Activated CD8-positive, alpha-beta memory T cell treated with anti-CD3 and anti-CD28 coated beads, Interleukin-2, amount 50 U/mL, for 4 hours (primary cell): ENCODE data around the gene COL26A1.
"Not testable (repeated sequence)": the region's sequence is repeated elsewhere in the genome, so short reads cannot be mapped to it uniquely, and the experiment has no call there.

Source experiments
- DNase-seq: peaks from one replicate; pipeline ENCODE4 v3.0.0-alpha.2; 2020

The COL26A1 gene

DNA sequence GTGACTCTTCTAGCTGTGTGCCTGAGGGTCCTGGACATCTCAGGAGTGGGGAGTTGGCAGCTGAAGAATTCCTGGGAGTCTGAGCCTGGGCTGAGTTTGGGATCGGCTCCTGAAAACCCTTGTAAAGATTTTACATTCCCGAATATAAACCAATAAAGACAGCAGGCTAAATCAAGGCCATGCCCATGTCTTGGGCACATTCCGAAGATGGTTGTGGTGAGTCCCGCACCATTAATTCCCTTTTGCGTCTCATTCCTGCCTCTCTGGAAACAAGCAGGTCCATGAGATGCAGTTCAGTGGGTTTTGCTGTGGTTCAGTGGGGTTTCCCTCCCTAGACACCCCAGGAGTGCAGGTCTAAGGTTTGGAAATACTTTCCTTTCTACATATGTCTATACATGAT lies 90.9 kb downstream of the COL26A1 start:
- DNase-seq = no peak

GRCh38 chr7:101457001-101457750 lies 94.5 kb downstream of the COL26A1 start:
- DNase-seq = no peak

DNA sequence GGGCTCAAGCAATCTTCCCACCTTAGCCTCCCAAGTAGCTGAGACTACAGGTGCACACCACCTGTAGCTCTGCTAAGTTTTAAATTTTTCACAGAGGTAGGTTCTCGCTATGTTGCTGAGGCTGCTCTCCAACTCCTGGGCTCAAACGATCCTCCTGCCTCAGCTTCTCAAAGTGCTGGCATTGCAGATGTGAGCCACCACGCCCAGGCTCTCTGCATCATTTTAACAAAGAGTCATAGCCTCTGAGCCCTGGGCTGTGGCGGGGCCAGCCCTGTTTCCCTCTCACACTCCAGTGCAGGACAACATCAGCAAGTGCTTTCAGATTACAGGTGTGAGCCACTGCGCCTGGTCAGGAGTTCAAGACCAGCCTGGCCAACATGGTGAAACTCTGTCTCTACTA lies 102.5 kb downstream of the COL26A1 start:
- DNase-seq = no peak

- no peak for DNase-seq
Observed at GRCh38 chr7:101465576-101466196, 103.0 kb downstream of the COL26A1 start.

GRCh38 chr7:101466871-101467270 lies 104.2 kb downstream of the COL26A1 start:
- DNase-seq = no peak

DNA sequence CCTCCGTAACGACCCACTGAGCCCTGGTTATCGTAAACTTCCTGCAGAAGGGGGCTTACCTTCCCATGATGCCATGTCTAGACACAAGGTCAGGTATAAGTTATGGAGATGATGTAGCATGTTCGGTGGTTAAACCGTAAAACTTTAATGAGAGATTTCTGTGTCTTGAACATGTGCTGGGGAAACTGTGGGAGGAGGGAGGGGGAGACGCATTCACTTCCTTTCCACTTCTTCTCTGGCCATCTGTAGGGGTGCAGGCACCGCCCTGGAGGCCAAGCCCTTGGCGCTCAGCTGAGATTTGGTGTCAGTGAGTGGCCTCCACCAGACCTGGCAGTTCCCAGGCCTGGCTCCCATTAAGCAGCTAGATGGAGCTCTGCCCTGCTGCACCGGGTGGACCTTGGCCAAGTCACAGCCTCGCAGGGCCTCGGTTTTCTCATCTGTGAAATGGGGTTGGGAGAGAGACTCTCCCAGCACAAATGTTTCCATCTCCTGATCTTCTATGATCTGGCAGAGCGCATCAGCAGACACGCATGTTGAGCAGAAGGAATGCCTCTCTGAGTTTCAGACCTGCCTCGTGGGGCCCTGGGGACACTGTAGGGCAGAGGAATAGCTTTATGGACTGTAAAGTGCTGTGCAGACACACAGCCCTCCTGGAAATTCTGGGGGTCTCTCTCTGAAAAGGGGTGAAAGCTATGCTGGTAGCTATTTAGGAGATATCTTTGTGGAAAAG lies 106.0 kb downstream of the COL26A1 start:
- no peak for DNase-seq

- no peak for DNase-seq
Observed at GRCh38 chr7:101470668-101471487, 108.2 kb downstream of the COL26A1 start.

- DNase-seq = no peak
Observed at GRCh38 chr7:101474178-101474577, 111.5 kb downstream of the COL26A1 start.

DNA sequence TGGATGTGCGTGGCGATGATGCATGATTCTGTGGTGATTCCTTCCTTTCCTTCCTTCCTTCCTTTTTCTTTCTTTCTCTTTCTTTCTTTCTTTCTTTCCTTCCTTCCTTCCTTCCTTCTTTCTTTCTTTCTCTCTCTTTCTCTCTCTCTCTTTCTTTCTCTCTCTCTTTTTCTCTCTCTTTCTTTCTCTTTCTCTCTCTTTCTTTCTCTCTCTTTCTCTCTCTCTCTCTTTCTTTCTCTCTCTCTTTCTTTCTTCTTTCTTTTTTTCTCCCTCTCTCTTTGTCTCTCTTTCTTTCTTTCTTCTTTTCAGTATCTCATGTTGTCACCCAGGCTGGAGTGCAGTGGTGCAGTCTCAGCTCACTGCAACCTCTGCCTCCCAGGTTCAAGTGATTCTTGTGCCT lies 113.0 kb downstream of the COL26A1 start:
- not testable (repeated sequence) for DNase-seq

DNA sequence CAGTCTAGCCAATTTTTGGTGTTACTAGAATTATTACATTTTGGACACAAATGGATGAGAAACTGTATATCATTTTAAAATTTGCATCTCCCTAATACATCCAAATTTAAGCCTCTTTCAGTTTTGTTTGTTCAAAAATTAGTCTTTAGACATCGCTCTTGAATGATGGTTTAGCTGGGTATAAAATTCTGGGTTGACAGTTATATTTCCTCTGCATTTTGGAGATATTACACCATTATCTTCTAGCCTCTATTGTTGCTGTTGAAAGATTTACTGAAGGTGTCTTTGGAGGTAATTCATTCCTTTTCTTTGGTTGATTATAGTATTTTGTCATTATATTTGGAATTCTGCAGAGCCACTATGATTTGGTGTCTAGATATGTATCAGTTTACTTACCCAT lies 116.5 kb downstream of the COL26A1 start:
- no peak for DNase-seq

DNA sequence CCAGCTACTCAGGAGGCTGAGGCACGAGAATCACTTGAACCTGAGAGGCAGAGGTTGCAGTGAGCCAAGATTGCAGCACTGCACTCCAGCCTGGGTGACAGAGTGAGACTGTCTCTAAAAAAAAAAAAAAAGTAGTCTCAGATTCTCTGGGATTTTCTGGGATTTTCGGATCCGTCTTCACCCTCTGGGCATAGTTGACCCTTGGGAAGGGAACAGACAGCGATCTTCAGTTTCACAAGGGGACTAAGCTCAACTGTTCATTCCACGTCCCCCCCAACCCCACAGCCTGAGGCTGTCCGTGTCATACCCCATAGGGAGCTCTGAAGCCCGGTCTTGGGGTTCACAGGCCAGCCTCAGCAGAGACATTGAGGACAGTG lies 123.4 kb downstream of the COL26A1 start:
- not testable (repeated sequence) for DNase-seq

- DNase-seq = no peak
Observed at GRCh38 chr7:101486433-101487104, 123.9 kb downstream of the COL26A1 start.

- DNase-seq = no peak
Observed at GRCh38 chr7:101487105-101487458, 124.4 kb downstream of the COL26A1 start.

GRCh38 chr7:101487753-101488152 lies 125.1 kb downstream of the COL26A1 start:
- DNase-seq = no peak

- DNase-seq = no peak
Observed at GRCh38 chr7:101488826-101489572, 126.3 kb downstream of the COL26A1 start.

- DNase-seq = not testable (repeated sequence)
Observed at GRCh38 chr7:101490439-101490838, 127.8 kb downstream of the COL26A1 start.

DNA sequence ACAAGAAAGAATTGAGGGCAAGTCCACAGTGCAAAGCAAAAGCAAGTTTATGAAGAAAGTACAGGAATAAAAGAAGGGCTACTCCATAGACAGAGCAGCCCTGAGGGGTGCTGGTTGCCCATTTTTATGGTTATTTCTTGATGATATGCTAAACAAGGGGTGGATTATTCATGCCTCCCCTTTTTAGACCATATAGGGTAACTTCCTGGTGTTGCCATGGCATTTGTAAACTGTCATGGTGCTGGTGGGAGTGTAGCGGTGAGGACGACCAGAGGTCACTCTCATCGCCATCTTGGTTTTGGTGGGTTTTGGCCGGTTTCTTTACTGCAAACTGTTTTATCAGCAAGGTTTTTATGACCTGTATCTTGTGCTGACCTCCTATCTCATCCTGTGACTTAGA lies 128.8 kb downstream of the COL26A1 start:
- DNase-seq = not testable (repeated sequence)

- no peak for DNase-seq
Observed at GRCh38 chr7:101494602-101495329, 132.1 kb downstream of the COL26A1 start.

DNA sequence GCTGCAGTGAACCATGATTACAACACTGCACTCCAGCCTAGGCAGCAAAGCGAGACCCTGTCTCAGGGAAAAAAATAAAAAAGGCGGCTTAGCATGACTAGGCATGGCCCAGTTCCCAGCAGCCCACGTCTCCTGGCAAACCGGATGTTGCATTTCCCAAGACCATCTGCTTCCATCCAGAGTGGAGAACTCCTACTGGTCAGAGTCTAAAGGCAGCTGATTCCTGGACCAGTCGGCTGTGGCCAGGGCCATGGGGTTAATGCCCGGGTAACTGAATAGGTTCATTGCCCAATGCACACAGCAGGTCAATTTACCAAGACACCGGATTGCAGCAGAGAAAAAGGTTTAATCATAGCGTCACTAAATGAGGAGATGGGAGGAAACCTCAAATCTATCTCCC lies 133.3 kb downstream of the COL26A1 start:
- DNase-seq = no peak

DNA sequence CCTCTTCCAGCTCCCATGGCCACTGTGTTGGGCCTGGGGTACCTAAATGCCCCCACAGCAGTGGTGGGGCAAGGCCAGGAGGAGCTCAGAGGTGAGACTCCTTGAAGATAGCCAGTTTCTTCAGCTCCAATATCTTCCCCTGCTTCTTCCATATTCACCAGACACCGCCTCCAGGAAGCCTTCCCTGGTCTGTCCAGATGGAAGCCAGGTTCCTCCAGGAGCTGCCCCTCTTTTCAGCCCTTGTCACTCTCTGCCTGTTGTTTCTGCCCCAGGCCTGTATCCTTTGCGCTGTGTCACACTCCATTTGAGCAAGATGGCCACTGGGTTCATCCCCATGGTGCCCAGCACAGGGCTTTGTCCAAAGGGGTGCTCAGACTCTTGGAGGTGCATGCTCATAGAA lies 138.7 kb downstream of the COL26A1 start:
- DNase-seq = no peak

DNA sequence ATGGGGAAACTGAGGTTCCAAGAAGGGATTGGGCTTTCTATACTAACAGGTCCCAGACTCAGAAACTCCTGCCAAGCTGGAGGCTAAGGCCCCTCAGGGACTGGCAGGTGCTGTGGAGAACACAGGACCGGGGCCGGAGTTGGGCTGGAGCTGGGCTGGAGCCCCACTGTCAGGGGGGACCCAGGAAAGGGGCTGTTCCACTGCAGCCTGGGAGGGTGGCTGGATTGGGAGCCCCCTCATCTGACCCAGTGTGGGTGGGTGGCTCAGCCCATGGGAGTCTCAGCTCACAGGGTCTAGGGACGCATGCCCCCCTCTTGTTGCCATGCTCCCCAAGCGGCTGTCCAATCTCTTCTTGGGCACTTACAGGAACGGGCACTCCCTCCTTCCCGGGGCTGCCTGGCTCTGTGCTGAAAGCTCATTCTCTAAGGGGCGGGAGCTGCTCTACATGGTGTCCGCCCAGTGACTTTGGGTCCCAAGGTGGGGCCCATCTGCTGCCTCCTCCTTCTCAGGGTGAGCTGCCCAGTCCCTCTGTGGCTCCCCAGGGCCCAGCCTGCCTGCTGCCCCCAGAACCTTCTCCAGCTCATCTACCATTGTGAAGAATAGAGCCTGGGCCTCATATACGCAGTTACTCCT lies 139.9 kb downstream of the COL26A1 start:
- DNase-seq = no peak
